ES-I3 (cell line): ENCODE results near the gene NDUFS2.
"Not testable (repeated sequence)": the region's sequence is repeated elsewhere in the genome, so short reads cannot be mapped to it uniquely, and the experiment has no call there.

ENCODE experiments used
- H3K36me3 ChIP-seq: 2 replicates; pipeline ENCODE4 v1.6.1; 2013; ENCODE audit warnings: mild to moderate bottlenecking, low read length, control low read depth, moderate library complexity; ENCODE audit not compliant: insufficient read depth
- H3K4me1 ChIP-seq: 2 replicates; pipeline ENCODE4 v1.6.1; 2013; ENCODE audit warnings: mild to moderate bottlenecking, control low read depth, low read length; ENCODE audit not compliant: insufficient read depth
- H3K9ac ChIP-seq: 2 replicates; pipeline ENCODE4 v1.6.1; 2013; ENCODE audit warnings: low read depth, mild to moderate bottlenecking, low read length, moderate library complexity
- H3K9me3 ChIP-seq: 2 replicates; pipeline ENCODE4 v1.6.1; 2013; ENCODE audit warnings: mild to moderate bottlenecking, low read length, moderate library complexity; ENCODE audit not compliant: control insufficient read depth, insufficient read depth

Gene NDUFS2

GRCh38 chr1:161255302-161255701, 53.1 kb downstream of the NDUFS2 start:
- not testable (repeated sequence) for H3K9me3 ChIP-seq, H3K4me1 ChIP-seq

GRCh38 chr1:161255955-161256520, 53.9 kb downstream of the NDUFS2 start:
- H3K9me3 ChIP-seq, H3K36me3 ChIP-seq, H3K9ac ChIP-seq, H3K4me1 ChIP-seq: not testable (repeated sequence)

More at GRCh38 chr1:161255302-161255701, 53.1 kb downstream of the NDUFS2 start:
- H3K9ac ChIP-seq, H3K36me3 ChIP-seq: not testable (repeated sequence)

GRCh38 chr1:161257109-161257508, 54.9 kb downstream of the NDUFS2 start:
- not testable (repeated sequence) for H3K9ac ChIP-seq, H3K36me3 ChIP-seq, H3K9me3 ChIP-seq, H3K4me1 ChIP-seq

DNA sequence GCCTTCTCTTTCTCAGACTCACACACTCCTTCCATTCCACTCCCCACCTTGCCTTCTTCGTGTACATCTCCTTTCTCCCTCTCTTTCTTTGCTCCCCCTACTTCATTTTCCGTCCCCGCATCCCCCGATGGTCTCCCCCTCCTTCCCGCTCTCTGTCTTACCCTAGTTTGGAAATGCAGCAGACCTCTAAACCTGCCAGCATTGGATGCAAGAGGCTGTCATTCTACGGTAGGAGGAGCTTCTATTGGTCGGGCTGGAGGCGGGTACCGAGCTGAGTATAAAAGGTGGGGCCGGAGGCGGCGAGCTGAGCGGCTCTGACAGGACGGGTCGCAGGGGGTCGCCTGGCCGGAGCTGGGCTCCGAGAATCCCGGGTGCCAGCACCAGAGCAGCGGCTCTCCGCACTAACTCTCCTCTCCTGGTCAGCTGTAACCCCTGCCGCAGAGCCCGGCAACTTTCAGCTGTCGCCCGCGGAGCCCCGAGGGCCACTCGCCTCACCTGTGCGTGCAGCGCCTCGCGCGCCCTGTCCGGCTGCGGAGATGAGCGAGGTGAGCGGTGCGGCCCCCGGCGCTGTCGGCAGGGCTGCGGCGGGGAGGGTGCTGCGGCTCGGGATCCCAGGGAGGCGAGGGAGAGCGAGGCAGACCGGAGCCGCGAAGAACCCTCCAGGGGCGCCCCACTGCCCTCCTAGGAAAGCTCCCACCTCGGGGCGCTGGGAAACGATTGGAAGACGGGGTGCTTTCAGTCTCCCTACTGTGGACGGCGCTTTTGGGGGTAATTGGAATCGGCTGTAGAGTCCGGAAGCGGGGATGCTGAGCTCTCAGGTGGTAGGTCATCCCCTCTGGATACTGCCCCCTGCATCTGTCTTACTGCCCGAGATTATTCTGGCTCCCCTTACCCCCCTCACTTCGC, 56.5 kb downstream of the NDUFS2 start, which contains the start of gene PCP4L1:
PCP4L1 (plus strand) TSS at position 307 of the 906 bp plus-strand sequence; CDS start at position 537, 230 bp downstream.
- H3K36me3 ChIP-seq, result no peaks in the 10 kb centered on the region
- 0 out of 2 replicates have a peak, but pooled peaks cover 5% of the 10 kb centered on the region for H3K4me1 ChIP-seq
- peak within 1 kb of the TSS; percentile 58; the same call in 1 of the 2 replicates for H3K9ac ChIP-seq
- 0 out of 2 replicates have a peak, but pooled peaks cover 2% of the 10 kb centered on the region for H3K9me3 ChIP-seq

- H3K9me3 ChIP-seq, result 0 out of 2 replicates have a peak, but pooled peaks cover 2% of the 10 kb centered on the region
- 0 out of 2 replicates have a peak, but pooled peaks cover 5% of the 10 kb centered on the region for H3K4me1 ChIP-seq
- peak overlapping the region; percentile 58; the same call in 1 of the 2 replicates for H3K9ac ChIP-seq
- H3K36me3 ChIP-seq, result no peaks in the 10 kb centered on the region
Measured at GRCh38 chr1:161259345-161259702, 57.2 kb downstream of the NDUFS2 start.

GRCh38 chr1:161259765-161260164, 57.6 kb downstream of the NDUFS2 start:
- Histone ChIP-seq H3K4me1 (0 out of 2 replicates have a peak, but pooled peaks cover 5% of the 10 kb centered on the region), H3K9me3 (0 out of 2 replicates have a peak, but pooled peaks cover 2% of the 10 kb centered on the region), H3K9ac (no peak overlapping the region), H3K36me3 (no peaks in the 10 kb centered on the region)

DNA sequence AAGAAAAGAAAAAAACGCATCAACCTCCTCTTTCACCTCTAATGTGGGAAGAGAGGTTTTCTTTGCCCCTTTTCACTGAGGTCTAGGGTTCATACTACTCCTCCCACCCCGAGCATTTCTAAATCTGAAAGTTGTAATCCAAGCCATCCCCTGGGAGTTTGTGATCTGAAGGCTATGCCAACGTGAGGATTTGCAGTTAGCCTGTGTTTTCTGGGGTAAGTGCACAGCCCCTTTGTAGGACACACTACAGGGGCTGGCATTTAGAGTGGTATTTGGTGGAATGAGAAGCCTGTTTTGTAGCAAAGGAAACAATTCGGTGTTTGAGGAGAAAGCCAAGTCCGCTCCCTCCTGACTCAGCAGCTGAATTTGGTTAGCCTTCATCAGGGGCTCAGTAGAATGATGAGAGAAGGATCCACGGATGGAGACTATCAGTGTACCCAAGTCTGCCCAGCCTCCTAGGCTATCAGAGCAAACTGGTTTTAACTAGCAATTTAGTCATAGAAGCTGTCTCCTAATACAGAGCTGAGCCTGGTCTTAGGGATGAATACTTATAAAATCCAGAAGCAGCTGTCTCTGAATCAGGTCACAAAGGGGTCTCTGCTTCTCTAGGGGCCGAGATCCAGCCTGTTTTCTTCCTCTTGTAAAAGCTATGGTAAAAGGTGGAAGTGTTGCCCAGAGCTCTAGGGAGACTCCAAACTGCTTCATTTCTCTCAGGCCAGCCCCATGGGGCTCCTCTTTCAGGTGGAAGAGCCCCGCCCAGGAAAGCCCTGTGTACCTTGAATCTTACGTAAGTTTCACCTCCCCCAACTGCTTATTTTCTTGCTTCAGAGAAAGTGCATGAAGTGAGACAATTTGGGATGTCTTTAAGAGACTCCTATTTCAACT, 58.5 kb downstream of the NDUFS2 start:
- 0 out of 2 replicates have a peak, but pooled peaks cover 2% of the 10 kb centered on the region for H3K9me3 ChIP-seq
- H3K4me1 ChIP-seq, result 0 out of 2 replicates have a peak, but pooled peaks cover 5% of the 10 kb centered on the region
- no peaks in the 10 kb centered on the region for H3K36me3 ChIP-seq
- H3K9ac ChIP-seq, result no peak overlapping the region

- Histone ChIP-seq H3K36me3 (no peaks in the 10 kb centered on the region), H3K4me1 (peaks cover 12% of the 10 kb centered on the region), H3K9me3 (0 out of 2 replicates have a peak, but pooled peaks cover 2% of the 10 kb centered on the region), H3K9ac (no peak overlapping the region)
Measured at GRCh38 chr1:161261261-161262235, 59.4 kb downstream of the NDUFS2 start.
